Astrocyte of the cerebellum (primary cell): ENCODE data around the gene UFD1.

Source experiments
- DNase-seq: peaks from one replicate; pipeline ENCODE4 v3.0.0-alpha.2; 2011; ENCODE audit warnings: low read depth
- H3K4me3 ChIP-seq: 2 replicates; pipeline ENCODE4 v1.5.1; 2011; ENCODE audit warnings: mild to moderate bottlenecking, low read depth, low read length, moderate library complexity
- CTCF ChIP-seq: IDR thresholded peaks from 2 replicates; pipeline ENCODE4 v1.5.1; 2012; ENCODE audit warnings: low read length, low read depth, moderate library complexity, mild to moderate bottlenecking; ENCODE audit errors: missing control alignments
- in situ Hi-C: cut with HindIII; loops from 2 replicates; pipeline ENCODE4 v1.10.0; 2017; ENCODE audit warnings: low sequenced_read_pairs

Gene UFD1

DNA sequence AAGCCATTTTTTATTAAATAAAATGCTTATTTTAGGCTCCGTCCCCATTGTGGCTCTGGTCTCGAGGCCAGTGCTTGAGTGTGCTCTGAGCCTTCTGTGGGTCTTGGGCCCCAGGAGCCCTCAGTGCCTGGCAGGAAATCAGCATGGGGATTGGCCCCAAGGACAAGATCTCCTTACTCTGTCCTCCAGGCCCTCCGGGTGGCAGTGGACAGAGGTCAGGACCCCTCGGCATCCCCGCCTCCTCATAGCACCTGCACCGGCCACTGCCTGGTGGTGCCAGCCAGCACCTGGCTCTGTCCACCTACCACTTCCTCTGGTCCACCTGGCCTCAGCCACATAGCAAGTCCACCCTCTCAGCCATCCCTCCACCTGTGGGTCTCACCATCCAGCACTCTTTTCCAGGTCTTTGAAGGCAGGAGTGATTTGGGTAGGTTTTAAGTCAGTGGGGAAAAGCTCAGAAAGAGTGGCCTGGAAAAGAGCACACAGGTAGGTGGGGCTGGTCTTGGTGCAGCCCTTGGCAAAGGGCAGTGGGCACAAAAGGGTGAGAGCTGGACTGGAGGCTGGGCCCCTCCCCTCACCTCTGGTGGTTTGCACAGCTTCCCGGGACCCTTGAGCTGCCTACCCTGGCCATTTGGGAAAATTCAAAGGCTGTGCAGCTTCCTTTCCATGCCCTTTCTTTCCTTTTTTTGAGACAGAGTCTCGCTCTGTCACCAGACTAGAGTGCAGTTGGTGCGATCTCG is 41.7 kb upstream of the UFD1 start:
- no peak for DNase-seq
- H3K4me3 ChIP-seq, result no peak overlapping the region
- in situ Hi-C loops, result no loop called here
- no peak for TF ChIP-seq CTCF

DNA sequence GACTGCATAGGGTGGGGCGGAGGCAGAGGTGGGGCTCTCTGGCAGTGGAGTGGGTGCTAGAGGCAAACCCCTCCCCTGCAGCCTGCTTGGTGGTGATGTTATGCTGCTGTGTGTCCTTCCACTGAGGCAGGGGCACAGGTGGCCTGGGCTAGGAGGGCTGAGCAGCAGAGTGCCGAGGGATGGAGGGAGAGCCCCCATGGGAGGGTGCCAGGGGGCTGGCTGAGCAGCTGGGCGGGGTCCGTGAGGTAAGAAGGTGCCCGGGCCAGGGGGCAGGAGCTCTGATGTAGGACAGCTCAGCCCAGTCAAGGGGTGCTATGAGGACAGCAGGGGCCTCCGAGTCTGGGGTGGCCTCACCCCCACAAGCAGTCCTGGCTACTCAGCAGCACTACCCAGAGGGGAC is 41.0 kb upstream of the UFD1 start:
- in situ Hi-C loops, result no loop called here
- no peak for TF ChIP-seq CTCF
- no peak for DNase-seq
- no peak overlapping the region for H3K4me3 ChIP-seq

- no peak overlapping the region for H3K4me3 ChIP-seq
- DNase-seq, result no peak
- in situ Hi-C loops, result no loop called here
- TF ChIP-seq CTCF, result no peak
Measured at GRCh38 chr22:19519041-19519926, 40.3 kb upstream of the UFD1 start.

DNA sequence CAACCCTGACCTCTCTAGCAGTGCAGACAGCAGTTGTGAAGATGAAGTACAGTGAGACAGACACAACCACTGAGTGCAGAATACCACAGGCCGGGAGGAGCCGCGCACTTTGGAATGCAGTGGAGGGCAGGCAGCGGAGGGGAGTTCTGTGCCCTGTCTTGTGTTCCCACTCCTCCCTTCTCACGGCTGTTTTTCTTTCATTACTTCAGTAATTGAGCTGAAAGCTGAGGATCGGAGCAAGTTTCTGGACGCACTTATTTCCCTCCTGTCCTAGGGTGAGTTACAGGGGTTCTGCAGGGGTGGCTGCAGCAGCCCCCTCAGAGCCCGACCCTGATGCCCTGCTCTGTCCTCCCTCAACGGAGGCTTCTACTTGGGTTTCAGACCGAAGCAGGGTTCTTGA is 39.6 kb upstream of the UFD1 start:
- DNase-seq, result no peak
- in situ Hi-C loops, result no loop called here
- no peak for TF ChIP-seq CTCF
- H3K4me3 ChIP-seq, result no peak overlapping the region

DNA sequence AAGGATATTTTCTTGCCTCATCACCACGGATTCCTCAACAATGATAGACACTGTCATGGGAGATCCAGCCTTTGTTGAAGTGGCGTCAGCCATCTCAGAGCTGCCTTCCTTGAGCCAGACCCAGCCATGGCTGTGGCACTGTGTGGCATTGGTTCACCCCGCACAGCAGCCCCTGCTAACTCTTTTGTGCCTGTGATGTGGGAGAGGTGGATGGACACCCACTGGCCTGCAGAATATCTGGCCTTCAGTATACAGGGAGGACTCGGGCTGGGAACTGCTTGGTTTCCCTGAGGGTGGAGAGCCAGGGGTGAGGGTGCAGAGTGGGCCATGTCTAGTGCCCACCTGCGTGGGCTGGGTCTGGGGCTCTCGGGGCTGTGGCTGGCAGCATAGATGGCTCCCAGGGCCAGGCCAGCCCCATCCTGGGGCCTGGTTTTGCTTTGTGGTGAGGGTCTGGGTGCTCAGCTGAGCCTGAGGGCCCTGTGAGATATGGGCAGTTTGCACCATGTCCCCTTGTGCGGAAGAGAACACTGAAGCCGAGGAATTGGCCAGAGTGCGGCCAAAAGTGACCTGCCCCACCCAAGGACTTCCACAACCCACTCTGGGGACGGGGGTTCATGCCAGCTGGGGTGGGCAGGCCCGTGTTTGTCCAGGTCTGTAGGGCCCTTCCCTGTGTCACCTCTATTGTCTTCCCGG is 39.1 kb upstream of the UFD1 start:
- DNase-seq, result no peak
- TF ChIP-seq CTCF, result no peak
- no peak overlapping the region for H3K4me3 ChIP-seq
- in situ Hi-C loops, result no loop called here

DNA sequence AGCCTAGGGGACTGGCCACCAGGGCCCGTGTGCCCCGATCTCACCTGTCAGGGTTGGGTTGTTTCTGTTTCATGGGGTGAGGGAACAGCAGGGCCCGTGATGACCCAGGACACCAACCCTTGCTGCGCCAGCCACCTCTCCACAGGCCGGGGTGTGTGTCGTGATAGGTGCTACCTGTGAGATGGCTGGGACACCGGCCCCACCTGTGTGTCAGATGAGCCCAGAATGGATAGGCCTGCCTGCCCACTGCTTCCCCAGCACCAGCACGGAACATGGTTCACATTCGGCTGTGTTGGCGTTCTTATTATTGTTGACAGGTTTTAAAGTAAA is 38.1 kb upstream of the UFD1 start:
- DNase-seq, result no peak
- TF ChIP-seq CTCF, result no peak
- in situ Hi-C loops, result no loop called here

More for the DNA sequence above, 38.1 kb upstream of the UFD1 start:
- H3K4me3 ChIP-seq, result no peak overlapping the region
